Measurements from ENCODE around the gene SUPT4H1. TPM values are rescaled to one million over a fixed set of nuclear protein-coding genes. Genes with fewer than 3 reads are reported as not detected.

SUPT4H1 gene
- total RNA-seq, 1 experiment from 2014 or later = 70.9 TPM

DNA sequence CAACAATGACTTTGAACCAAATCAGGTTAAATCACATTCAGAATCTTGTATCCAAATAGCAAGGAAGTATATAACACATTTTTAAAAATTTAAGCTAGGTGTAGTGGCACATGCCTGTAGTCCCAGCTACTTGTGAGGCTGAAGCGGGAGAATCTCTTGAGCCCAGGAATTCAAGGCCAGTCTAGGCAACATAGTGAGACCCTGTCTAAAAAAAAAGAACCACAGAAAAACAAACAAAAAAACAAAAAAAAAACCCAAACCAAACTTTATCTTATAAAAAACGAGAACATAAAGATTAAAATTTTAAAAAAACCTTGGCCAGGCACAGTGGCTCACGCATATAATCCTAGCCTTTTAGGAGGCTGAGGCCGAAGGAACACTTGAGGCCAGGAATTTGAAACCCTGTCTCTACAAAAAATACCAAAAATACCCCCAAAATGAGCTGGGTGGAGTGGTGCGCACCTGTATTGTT, 11.6 kb downstream of the SUPT4H1 start:
- H3K4me3 ChIP-seq (ENCODE audit: low read depth, low read length) = no peak overlapping the region
- Mint-ChIP-seq H3K9me3 (ENCODE audit: unreplicated experiment) (no peaks in the 10 kb centered on the region), H3K4me3 (ENCODE audit: unreplicated experiment) (no peak overlapping the region), H3K27ac (ENCODE audit: unreplicated experiment) (no peak overlapping the region), H3K36me3 (ENCODE audit: insufficient read depth, unreplicated experiment) (peaks cover 79% of the 10 kb centered on the region), H3K4me1 (ENCODE audit: low read depth, unreplicated experiment) (peaks cover 15% of the 10 kb centered on the region), H3K27me3 (ENCODE audit: insufficient read depth, unreplicated experiment) (no peaks in the 10 kb centered on the region)
- peaks cover 4% of the 10 kb centered on the region for H3K36me3 ChIP-seq (ENCODE audit: control insufficient read depth, insufficient read depth, low read length)
- H3K9me3 ChIP-seq = no peaks in the 10 kb centered on the region
- intact Hi-C loops (cut with micrococcal nuclease; ENCODE audit: unreplicated experiment) = no loop called here
- ChIA-PET POLR2A (interaction anchor here (0.6 kb wide), 1 partner anchor 10 kb away, joined by 5 read pairs; no protein-coding TSS in a partner anchor), CTCF (interaction anchor here (0.7 kb wide), 1 partner anchor 1308 kb away, joined by 4 read pairs; no protein-coding TSS in a partner anchor)
- H3K4me1 ChIP-seq = peaks cover 34% of the 10 kb centered on the region
- no peak for DNase-seq
- BruUV-seq (replicated peaks) = no TSS peak
- TF ChIP-seq, protein P1, sequence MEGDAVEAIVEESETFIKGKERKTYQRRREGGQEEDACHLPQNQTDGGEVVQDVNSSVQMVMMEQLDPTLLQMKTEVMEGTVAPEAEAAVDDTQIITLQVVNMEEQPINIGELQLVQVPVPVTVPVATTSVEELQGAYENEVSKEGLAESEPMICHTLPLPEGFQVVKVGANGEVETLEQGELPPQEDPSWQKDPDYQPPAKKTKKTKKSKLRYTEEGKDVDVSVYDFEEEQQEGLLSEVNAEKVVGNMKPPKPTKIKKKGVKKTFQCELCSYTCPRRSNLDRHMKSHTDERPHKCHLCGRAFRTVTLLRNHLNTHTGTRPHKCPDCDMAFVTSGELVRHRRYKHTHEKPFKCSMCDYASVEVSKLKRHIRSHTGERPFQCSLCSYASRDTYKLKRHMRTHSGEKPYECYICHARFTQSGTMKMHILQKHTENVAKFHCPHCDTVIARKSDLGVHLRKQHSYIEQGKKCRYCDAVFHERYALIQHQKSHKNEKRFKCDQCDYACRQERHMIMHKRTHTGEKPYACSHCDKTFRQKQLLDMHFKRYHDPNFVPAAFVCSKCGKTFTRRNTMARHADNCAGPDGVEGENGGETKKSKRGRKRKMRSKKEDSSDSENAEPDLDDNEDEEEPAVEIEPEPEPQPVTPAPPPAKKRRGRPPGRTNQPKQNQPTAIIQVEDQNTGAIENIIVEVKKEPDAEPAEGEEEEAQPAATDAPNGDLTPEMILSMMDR (IDR thresholded peaks at IDR 0.05; ENCODE audit: insufficient read depth in 1 of 2, low read depth in 1 of 2, low read length in 1 of 2, severe bottlenecking in 1 of 2, unreplicated experiment in 1 of 2) = no peak
- H3K27me3 ChIP-seq (replicated peaks; ENCODE audit: control insufficient read depth, insufficient read depth, low read length) = no peaks in the 10 kb centered on the region

DNA sequence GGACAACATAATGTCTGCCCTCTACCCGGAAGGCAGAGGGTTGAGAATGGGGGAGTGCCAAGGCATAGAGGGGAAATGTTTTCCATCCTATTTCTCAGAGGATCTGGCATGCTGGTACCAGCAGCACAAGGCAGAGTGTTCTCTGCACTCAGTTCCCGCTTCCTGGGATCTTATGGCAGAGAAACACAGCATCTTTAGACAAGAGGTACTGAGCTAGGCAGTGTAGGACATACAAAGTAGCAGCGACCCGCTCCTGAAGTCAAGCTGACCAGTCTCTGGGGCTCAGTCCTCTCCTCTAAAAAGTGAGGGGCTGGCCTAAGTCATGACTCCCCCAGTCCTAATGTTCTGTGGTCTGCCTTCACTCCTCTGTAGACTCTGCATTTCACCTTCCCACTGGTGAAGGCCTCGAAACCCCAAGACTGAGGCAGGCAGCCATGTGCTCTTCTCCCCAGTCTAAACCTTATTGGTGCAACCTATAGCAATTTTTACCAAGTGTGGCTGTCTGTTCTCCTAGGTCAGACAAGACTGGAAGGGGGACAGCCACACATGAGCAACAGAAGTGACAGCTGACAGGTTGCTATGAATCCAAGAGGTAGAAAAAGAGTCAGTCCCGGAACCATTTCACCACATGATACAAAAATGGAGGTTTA, 12.1 kb downstream of the SUPT4H1 start:
- no peak overlapping the region for H3K27ac Mint-ChIP-seq (ENCODE audit: unreplicated experiment)
- TF ChIP-seq, protein P1 (IDR thresholded peaks at IDR 0.05; ENCODE audit: insufficient read depth in 1 of 2, low read depth in 1 of 2, low read length in 1 of 2, severe bottlenecking in 1 of 2, unreplicated experiment in 1 of 2) = no peak
- H3K9me3 ChIP-seq = no peaks in the 10 kb centered on the region
- H3K4me3 Mint-ChIP-seq (ENCODE audit: unreplicated experiment) = no peak overlapping the region
- ChIA-PET CTCF (no interaction called here), POLR2A (interaction anchor here (0.6 kb wide), 1 partner anchor 11 kb away, joined by 5 read pairs; no protein-coding TSS in a partner anchor)
- no peaks in the 10 kb centered on the region for H3K27me3 Mint-ChIP-seq (ENCODE audit: insufficient read depth, unreplicated experiment)
- H3K9me3 Mint-ChIP-seq (ENCODE audit: unreplicated experiment) = no peaks in the 10 kb centered on the region
- intact Hi-C loops (cut with micrococcal nuclease; ENCODE audit: unreplicated experiment) = no loop called here
- H3K36me3 ChIP-seq (ENCODE audit: control insufficient read depth, insufficient read depth, low read length) = peaks cover 3% of the 10 kb centered on the region
- DNase-seq = no peak
- BruUV-seq (replicated peaks) = no TSS peak
- H3K4me1 Mint-ChIP-seq (ENCODE audit: low read depth, unreplicated experiment) = peaks cover 15% of the 10 kb centered on the region
- no peaks in the 10 kb centered on the region for H3K27me3 ChIP-seq (replicated peaks; ENCODE audit: control insufficient read depth, insufficient read depth, low read length)
- H3K36me3 Mint-ChIP-seq (ENCODE audit: insufficient read depth, unreplicated experiment) = peaks cover 78% of the 10 kb centered on the region
- H3K4me1 ChIP-seq = peaks cover 34% of the 10 kb centered on the region
- H3K4me3 ChIP-seq (ENCODE audit: low read depth, low read length) = no peak overlapping the region

DNA sequence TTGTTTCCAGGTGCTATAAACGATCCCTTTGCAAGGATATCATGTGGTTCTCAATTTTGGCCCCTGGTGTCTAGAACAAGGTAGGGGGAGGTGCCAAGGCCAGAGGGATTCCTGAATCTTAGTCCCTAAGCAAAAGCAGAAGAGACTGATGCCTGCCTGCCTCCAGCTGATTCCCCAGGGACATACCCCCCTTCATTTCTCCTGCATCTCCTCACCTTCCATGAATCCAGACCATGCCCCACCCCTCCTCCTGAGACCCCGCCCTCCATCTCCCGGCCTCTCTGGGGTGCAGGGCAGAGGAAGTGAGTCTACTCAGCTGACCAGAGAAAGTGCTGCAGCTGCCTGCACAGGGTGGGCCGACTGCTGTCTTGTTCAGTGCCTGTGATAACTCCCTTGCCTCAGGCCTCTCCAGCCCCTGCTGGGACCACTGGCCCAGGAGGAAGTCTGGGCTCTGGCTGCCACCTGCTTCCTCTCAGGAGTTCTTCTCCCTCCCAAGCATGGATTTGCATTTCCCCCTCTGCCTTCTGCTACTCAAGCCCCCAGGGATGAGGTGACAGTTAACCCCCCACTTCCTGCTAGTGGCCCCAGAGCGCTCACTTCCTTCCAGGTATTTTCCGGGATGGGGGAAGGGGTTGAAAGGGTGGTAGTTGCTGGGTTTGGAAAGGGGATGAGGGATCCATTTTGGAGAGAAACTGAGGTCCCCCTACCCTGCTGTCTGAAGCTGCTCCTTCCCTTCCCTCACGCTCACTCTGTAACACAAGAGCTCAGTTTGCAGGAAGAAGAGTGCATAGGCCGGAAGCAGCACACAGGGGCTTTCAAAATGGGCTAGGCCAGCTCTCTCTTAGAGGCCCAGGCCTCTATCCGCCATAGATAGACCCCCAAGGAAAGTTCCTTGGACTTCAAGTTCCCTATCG, 12.9 kb downstream of the SUPT4H1 start:
- peaks cover 34% of the 10 kb centered on the region for H3K4me1 ChIP-seq
- no peak overlapping the region for H3K4me3 ChIP-seq (ENCODE audit: low read depth, low read length)

More for the DNA sequence above, 12.9 kb downstream of the SUPT4H1 start:
- intact Hi-C loops (cut with micrococcal nuclease; ENCODE audit: unreplicated experiment) = no loop called here
- Mint-ChIP-seq H3K4me3 (ENCODE audit: unreplicated experiment) (no peak overlapping the region), H3K27me3 (ENCODE audit: insufficient read depth, unreplicated experiment) (no peaks in the 10 kb centered on the region), H3K27ac (ENCODE audit: unreplicated experiment) (peak overlapping the region; percentile 74), H3K4me1 (ENCODE audit: low read depth, unreplicated experiment) (peaks cover 15% of the 10 kb centered on the region), H3K9me3 (ENCODE audit: unreplicated experiment) (no peaks in the 10 kb centered on the region), H3K36me3 (ENCODE audit: insufficient read depth, unreplicated experiment) (peaks cover 78% of the 10 kb centered on the region)
- TF ChIP-seq, protein P1 (IDR thresholded peaks at IDR 0.05; ENCODE audit: insufficient read depth in 1 of 2, low read depth in 1 of 2, low read length in 1 of 2, severe bottlenecking in 1 of 2, unreplicated experiment in 1 of 2) = no peak
- no peak for DNase-seq
- Histone ChIP-seq H3K36me3 (ENCODE audit: control insufficient read depth, insufficient read depth, low read length) (peaks cover 3% of the 10 kb centered on the region), H3K27me3 (replicated peaks; ENCODE audit: control insufficient read depth, insufficient read depth, low read length) (no peaks in the 10 kb centered on the region), H3K9me3 (no peaks in the 10 kb centered on the region)
- POLR2A ChIA-PET = interaction anchor here (2.6 kb wide), 1 partner anchor 79 kb away, joined by 9 read pairs; the partner anchor contains the start of gene RNF43
- CTCF ChIA-PET = interaction anchor here (0.5 kb wide), 1 partner anchor 664 kb away, joined by 3 read pairs; no protein-coding TSS in a partner anchor
- BruUV-seq (replicated peaks) = no TSS peak
